ENCODE results near the gene FCRL1. TPM values are rescaled to one million over a fixed set of nuclear protein-coding genes. Genes with fewer than 3 reads are reported as not detected.

The FCRL1 gene
- total and polyA plus RNA-seq, 2 of the 13 experiments (the other 11 are each of a cell fraction or from before 2014, with no cell fraction given): not detected

DNA sequence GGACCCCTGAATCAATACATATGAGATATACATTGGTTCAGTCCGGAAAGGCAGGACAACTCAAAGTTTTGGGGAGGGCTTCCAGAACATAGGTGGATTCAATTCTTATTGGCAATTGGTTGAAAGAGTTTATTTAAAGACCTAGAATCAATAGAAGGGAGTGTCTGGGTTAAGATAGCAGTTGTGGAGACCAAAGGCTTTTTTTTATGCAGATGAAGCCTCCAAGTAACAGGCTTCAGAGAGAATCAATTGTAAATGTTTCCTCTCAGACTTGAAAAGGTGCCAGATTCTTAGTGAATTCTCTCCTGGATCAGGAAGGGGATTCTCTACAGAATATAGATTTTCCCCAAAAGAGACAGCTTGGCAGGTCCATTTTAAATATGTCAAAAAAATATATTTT lies 48.7 kb upstream of the FCRL1 start:
- H3K36me3 ChIP-seq (replicated peaks in 1 of 2; ENCODE audit: control insufficient read depth in 1 of 2, insufficient read depth in 2 of 2, low read length in 2 of 2): no peaks in the 10 kb centered on the region
- H3K9me3 ChIP-seq (ENCODE audit: low read length): no peaks in the 10 kb centered on the region
- BruUV-seq (replicated peaks): no TSS peak
- no peak overlapping the region for H3K9ac ChIP-seq (ENCODE audit: insufficient read depth, low read depth, low read length)
- no peak for TF ChIP-seq ZNF816 (CRISPR knock-in tag; IDR thresholded peaks at IDR 0.05; ENCODE audit: borderline replicate concordance)
- TF ChIP-seq ZNF790 (CRISPR knock-in tag; IDR thresholded peaks at IDR 0.05; ENCODE audit: borderline replicate concordance): no peak
- no peak for TF ChIP-seq ZNF737 (CRISPR knock-in tag; IDR thresholded peaks at IDR 0.05; ENCODE audit: borderline replicate concordance)
- no peak for TF ChIP-seq SP140L (CRISPR knock-in tag; IDR thresholded peaks at IDR 0.05; ENCODE audit: borderline replicate concordance)
- TF ChIP-seq RORA (CRISPR knock-in tag; IDR thresholded peaks at IDR 0.05): no peak
- TF ChIP-seq IRX3 (CRISPR knock-in tag; IDR thresholded peaks at IDR 0.05; ENCODE audit: borderline replicate concordance, low read depth): no peak
- TF ChIP-seq ZNF557 (CRISPR knock-in tag; IDR thresholded peaks at IDR 0.05): no peak
- TF ChIP-seq KLF6 (CRISPR knock-in tag; IDR thresholded peaks at IDR 0.05): no peak
- no peak for TF ChIP-seq TCF7L2 (IDR thresholded peaks at IDR 0.05; ENCODE audit: low read depth, low read length)
- TF ChIP-seq NFRKB (IDR thresholded peaks at IDR 0.05): no peak
- TF ChIP-seq ZNF883 (CRISPR knock-in tag; IDR thresholded peaks at IDR 0.05; ENCODE audit: not compliant biosample characterization): no peak
- TF ChIP-seq, protein P1, sequence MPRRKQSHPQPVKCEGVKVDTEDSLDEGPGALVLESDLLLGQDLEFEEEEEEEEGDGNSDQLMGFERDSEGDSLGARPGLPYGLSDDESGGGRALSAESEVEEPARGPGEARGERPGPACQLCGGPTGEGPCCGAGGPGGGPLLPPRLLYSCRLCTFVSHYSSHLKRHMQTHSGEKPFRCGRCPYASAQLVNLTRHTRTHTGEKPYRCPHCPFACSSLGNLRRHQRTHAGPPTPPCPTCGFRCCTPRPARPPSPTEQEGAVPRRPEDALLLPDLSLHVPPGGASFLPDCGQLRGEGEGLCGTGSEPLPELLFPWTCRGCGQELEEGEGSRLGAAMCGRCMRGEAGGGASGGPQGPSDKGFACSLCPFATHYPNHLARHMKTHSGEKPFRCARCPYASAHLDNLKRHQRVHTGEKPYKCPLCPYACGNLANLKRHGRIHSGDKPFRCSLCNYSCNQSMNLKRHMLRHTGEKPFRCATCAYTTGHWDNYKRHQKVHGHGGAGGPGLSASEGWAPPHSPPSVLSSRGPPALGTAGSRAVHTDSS (CRISPR knock-in tag; conservative IDR thresholded peaks at IDR 0.05): no peak
- no peak for TF ChIP-seq PHF8 (CRISPR knock-in tag; IDR thresholded peaks at IDR 0.05)
- no peak for TF ChIP-seq TCF7 (IDR thresholded peaks at IDR 0.05; ENCODE audit: low read depth)
- TF ChIP-seq ZNF333 (CRISPR knock-in tag; IDR thresholded peaks at IDR 0.05; ENCODE audit: borderline replicate concordance): no peak
- TF ChIP-seq ZNF552 (CRISPR knock-in tag; IDR thresholded peaks at IDR 0.05; ENCODE audit: borderline replicate concordance): no peak
- no peak for TF ChIP-seq ZNF253 (CRISPR knock-in tag; IDR thresholded peaks at IDR 0.05; ENCODE audit: borderline replicate concordance)
- TF ChIP-seq ZNF839 (CRISPR knock-in tag; IDR thresholded peaks at IDR 0.05; ENCODE audit: borderline replicate concordance): no peak
- DNase-seq (ENCODE audit: low spot score): no peak
- WGBS (ENCODE audit: low lambda C conversion rate): 9% methylated on average over 1 of the region's 1 CpG
- ChIA-PET CTCF (ENCODE audit: low intra/inter-chr PET ratio, low total read pairs) (no interaction called here), POLR2A (no interaction called here)
- H4K20me1 ChIP-seq (ENCODE audit: insufficient read depth, low read length): no peaks in the 10 kb centered on the region
- no peaks in the 10 kb centered on the region; a peak in 1 of 5 replicates for H3K27me3 ChIP-seq (ENCODE audit: control insufficient read depth in 1 of 2, insufficient read depth in 2 of 2, low read length in 2 of 2)
- ATAC-seq: no peak
- no peak for FAIRE-seq
- H2AFZ ChIP-seq (ENCODE audit: low read length): no peak overlapping the region
- H3K4me2 ChIP-seq (ENCODE audit: low read depth, low read length): no peak overlapping the region
- intact Hi-C loops (cut with micrococcal nuclease; ENCODE audit: unreplicated experiment) (no loop called here), in situ Hi-C loops (cut with HindIII; ENCODE audit: extremely low pct_ligation_motif_present, low pct_unique_long_range_greater_than_20kb) (no loop called here)
- H3K27ac ChIP-seq (ENCODE audit: extremely low read length, insufficient read depth, low read length): no peak overlapping the region
- no peak overlapping the region for H3K4me3 ChIP-seq (replicated peaks in 1 of 3; ENCODE audit: insufficient read depth in 1 of 3, low read depth in 2 of 3, low read length in 3 of 3)
- H3K4me1 ChIP-seq (ENCODE audit: insufficient read depth, low read length): no peaks in the 10 kb centered on the region
- H3K79me2 ChIP-seq (ENCODE audit: insufficient read depth, low read length): no peaks in the 10 kb centered on the region

Measured in HepG2 (cell line).